Kidney (tissue), 14 donors: ENCODE data around the gene GABARAPL1. TPM values are rescaled to one million over a fixed set of nuclear protein-coding genes. Genes with fewer than 3 reads are reported as not detected.

Experiments
- DNase-seq, 5 donors: peaks; one replicate each; pipeline ENCODE4 v3.0.0-alpha.2; 2013 to 2020
- FAIRE-seq: peaks from 2 replicates; lab custom pipeline; 2012; peaks lifted over from hg19 to GRCh38; lab: Jason Lieb, UNC
- H3K27ac ChIP-seq, 2 donors: one replicate each; pipeline ENCODE4 v1.7.0; 2013; ENCODE audit warnings: low read depth in 2 of 2, low read length in 2 of 2, inconsistent platforms in 1 of 2
- H3K27me3 ChIP-seq: one replicate; pipeline ENCODE4 v1.7.1; 2013; ENCODE audit warnings: low read length, inconsistent platforms; ENCODE audit not compliant: control insufficient read depth, insufficient read depth
- H3K36me3 ChIP-seq, 3 donors: one replicate each; pipeline versions ENCODE4 v1.7.0 to v1.7.1; 2013; ENCODE audit warnings: low read length in 3 of 3, control low read depth in 1 of 3, inconsistent platforms in 1 of 3; ENCODE audit not compliant: insufficient read depth in 3 of 3, control insufficient read depth in 2 of 3
- H3K4me1 ChIP-seq, 3 donors: one replicate each; pipeline versions ENCODE4 v1.7.0 to v1.7.1; 2013; ENCODE audit warnings: low read length in 3 of 3, inconsistent platforms in 1 of 3, low read depth in 1 of 3; ENCODE audit not compliant: control insufficient read depth in 2 of 3, insufficient read depth in 2 of 3
- H3K4me3 ChIP-seq, 3 donors: one replicate each; pipeline versions ENCODE4 v1.7.0 to v1.8.1; 2013; ENCODE audit warnings: low read length in 3 of 3, control low read depth in 1 of 3, inconsistent platforms in 1 of 3
- H3K9ac ChIP-seq, 3 donors: one replicate each; pipeline versions ENCODE4 v1.7.0 to v1.7.1; 2013; ENCODE audit warnings: low read length in 3 of 3, control low read depth in 1 of 3, inconsistent platforms in 1 of 3
- H3K9me3 ChIP-seq, 3 donors: one replicate each; pipeline versions ENCODE4 v1.7.0 to v1.7.1; 2013; ENCODE audit warnings: low read length in 3 of 3, control low read depth in 1 of 3, inconsistent platforms in 1 of 3; ENCODE audit not compliant: control insufficient read depth in 2 of 3, insufficient read depth in 1 of 3
- CTCF ChIP-seq: IDR thresholded peaks from 3 replicates; pipeline ENCODE4 v1.5.1; 2012; ENCODE audit warnings: mild to moderate bottlenecking, moderate library complexity, borderline replicate concordance; ENCODE audit not compliant: insufficient read depth; ENCODE audit errors: extremely low read depth
- intact Hi-C: fragments of 100-400 bp; cut with DNase I; formaldehyde crosslinking; loops from one replicate; pipeline ENCODE4 v1.11.1; 2022
- polyA plus RNA-seq: library from polyadenylated mRNA; stranded (reverse); fragments of 350-450 nt; fragmentation: Illumina TruSeq; extraction: RNeasy Lipid Tissue Mini Kit (QIAGEN cat#74804); gene quantifications from one replicate; pipeline ENCODE4 v1.2.3, GENCODE V29; 2014; ENCODE audit warnings: low read depth, low replicate concordance; ENCODE audit not compliant: insufficient read depth
- total RNA-seq: library from RNA; stranded (reverse); fragmentation: NEBNext Ultra II Directional; extraction: Animal tissue kit (Norgen Biotek cat#: 25700); gene quantifications from one replicate; pipeline ENCODE4 v1.2.1, GENCODE V29; 2021
- donor health status: control.
- donor health status: control.
- donor health status: control.
- donor health status: control.
- donor health status: control.
- donor health status: DM: yes; HTN: yes; CAD: no.
- donor health status: Normal renal cell carcinoma (clear cell type).

GABARAPL1 gene
- total and polyA plus RNA-seq, 2 donors from 2014 or later, result 142 to 454 TPM

GRCh38 chr12:10272467-10272866 lies 59.8 kb downstream of the GABARAPL1 start:
- no peak overlapping the region for H3K4me3 ChIP-seq
- intact Hi-C loops, result no loop called here
- H3K27me3 ChIP-seq, result no peaks in the 10 kb centered on the region
- no peak overlapping the region for H3K9ac ChIP-seq
- DNase-seq (no peak), FAIRE-seq (no peak)
- H3K27ac ChIP-seq, result no peak overlapping the region
- TF ChIP-seq CTCF, result no peak
- no peaks in the 10 kb centered on the region for H3K9me3 ChIP-seq
- H3K4me1 ChIP-seq, result no peaks in the 10 kb centered on the region
- no peaks in the 10 kb centered on the region for H3K36me3 ChIP-seq

Other genes starting within 250 kb of the GABARAPL1 start
- 4.8 TPM for gene CLEC12A, start 241.5 kb upstream of the GABARAPL1 start, total RNA-seq
- gene CLEC12A, start 241.5 kb upstream of the GABARAPL1 start, polyA plus RNA-seq, result 1.3 TPM
- not detected for gene CLEC1B, start 213.8 kb upstream of the GABARAPL1 start, total RNA-seq
- not detected for gene CLEC1B, start 213.8 kb upstream of the GABARAPL1 start, polyA plus RNA-seq
- gene CLEC12B, start 202.2 kb upstream of the GABARAPL1 start, total RNA-seq, result not detected
- not detected for gene CLEC12B, start 202.2 kb upstream of the GABARAPL1 start, polyA plus RNA-seq
- 0.57 TPM for gene CLEC9A, start 182.2 kb upstream of the GABARAPL1 start, total RNA-seq
- gene CLEC9A, start 182.2 kb upstream of the GABARAPL1 start, polyA plus RNA-seq, result not detected
- 6.3 TPM for gene CLEC1A, start 113.9 kb upstream of the GABARAPL1 start, total RNA-seq
- 5.3 TPM for gene CLEC1A, start 113.9 kb upstream of the GABARAPL1 start, polyA plus RNA-seq
- 20.0 TPM for gene CLEC7A, start 82.7 kb upstream of the GABARAPL1 start, total RNA-seq
- gene CLEC7A, start 82.7 kb upstream of the GABARAPL1 start, polyA plus RNA-seq, result 0.43 TPM
- 6.7 TPM for gene OLR1, start 40.7 kb upstream of the GABARAPL1 start, total RNA-seq
- 11.5 TPM for gene OLR1, start 40.7 kb upstream of the GABARAPL1 start, polyA plus RNA-seq
- 25.7 TPM for gene TMEM52B, start 33.8 kb upstream of the GABARAPL1 start, total RNA-seq
- gene TMEM52B, start 33.8 kb upstream of the GABARAPL1 start, polyA plus RNA-seq, result 292 TPM
- gene KLRD1, start 95.0 kb downstream of the GABARAPL1 start, total RNA-seq, result 5.5 TPM
- gene KLRD1, start 95.0 kb downstream of the GABARAPL1 start, polyA plus RNA-seq, result 0.37 TPM
- gene KLRK1, start 177.2 kb downstream of the GABARAPL1 start, total RNA-seq, result 5.2 TPM
- gene KLRK1, start 177.2 kb downstream of the GABARAPL1 start, polyA plus RNA-seq, result 0.75 TPM
- 1.4 TPM for gene KLRC4, start 196.9 kb downstream of the GABARAPL1 start, total RNA-seq
- not detected for gene KLRC4, start 196.9 kb downstream of the GABARAPL1 start, polyA plus RNA-seq
- 0.72 TPM for gene KLRC3, start 207.7 kb downstream of the GABARAPL1 start, total RNA-seq
- gene KLRC3, start 207.7 kb downstream of the GABARAPL1 start, polyA plus RNA-seq, result not detected
- 0.50 TPM for gene KLRC2, start 223.1 kb downstream of the GABARAPL1 start, total RNA-seq
- gene KLRC2, start 223.1 kb downstream of the GABARAPL1 start, polyA plus RNA-seq, result not detected
- 1.4 TPM for gene KLRC1, start 240.5 kb downstream of the GABARAPL1 start, total RNA-seq
- not detected for gene KLRC1, start 240.5 kb downstream of the GABARAPL1 start, polyA plus RNA-seq